DOHH2 (cell line): ENCODE results near the gene THBS2.

Experiments used
- H3F3A ChIP-seq: fragments of 200-600 bp; sonication (generic), shearing (Covaris generic); 2 replicates; pipeline ENCODE4 v1.6.0; 2016; ENCODE audit warnings: antibody characterized with exemption, mild to moderate bottlenecking; ENCODE audit not compliant: control insufficient read depth, insufficient read depth
- H3K27ac ChIP-seq: fragments of 200-600 bp; sonication (generic); 2 replicates; pipeline ENCODE4 v1.5.1; 2014; ENCODE audit warnings: low read depth, mild to moderate bottlenecking, low read length, moderate library complexity
- H3K27me3 ChIP-seq: fragments of 200-600 bp; sonication (generic); 2 replicates; pipeline ENCODE4 v1.6.1; 2014; ENCODE audit warnings: mild to moderate bottlenecking, low read length, mixed read lengths; ENCODE audit not compliant: control insufficient read depth
- H3K36me3 ChIP-seq: fragments of 200-600 bp; sonication (generic); 2 replicates; pipeline ENCODE4 v1.6.1; 2014; ENCODE audit warnings: mild to moderate bottlenecking, low read length, moderate library complexity, mixed read lengths; ENCODE audit not compliant: control insufficient read depth
- H3K4me1 ChIP-seq: fragments of 200-600 bp; sonication (generic); 2 replicates; pipeline ENCODE4 v1.6.1; 2014; ENCODE audit warnings: mild to moderate bottlenecking, low read length, mixed read lengths; ENCODE audit not compliant: control insufficient read depth
- H3K4me2 ChIP-seq: fragments of 200-600 bp; sonication (generic); 2 replicates; pipeline ENCODE4 v1.6.0; 2014; ENCODE audit warnings: mild to moderate bottlenecking, low read length, moderate library complexity
- H3K4me3 ChIP-seq: fragments of 200-600 bp; sonication (generic); 2 replicates; pipeline ENCODE4 v1.5.1; 2014; ENCODE audit warnings: mild to moderate bottlenecking, low read length, mixed read lengths
- H3K79me2 ChIP-seq: fragments of 200-600 bp; sonication (generic); 2 replicates; pipeline ENCODE4 v1.6.1; 2014; ENCODE audit warnings: mild to moderate bottlenecking, low read length, mixed read lengths; ENCODE audit not compliant: control insufficient read depth
- H3K9me2 ChIP-seq: fragments of 200-600 bp; sonication (generic); replicated peaks from 2 replicates; pipeline ENCODE4 v1.6.1; 2014; ENCODE audit warnings: mild to moderate bottlenecking, low read length, mixed read lengths; ENCODE audit not compliant: control insufficient read depth
- H3K9me3 ChIP-seq: fragments of 200-600 bp; sonication (generic); 2 replicates; pipeline ENCODE4 v1.6.1; 2014; ENCODE audit warnings: antibody characterized with exemption, low read length, mixed read lengths; ENCODE audit not compliant: control insufficient read depth, insufficient read depth
- H4K20me1 ChIP-seq: fragments of 200-600 bp; sonication (generic); 2 replicates; pipeline ENCODE4 v1.6.0; 2014; ENCODE audit warnings: low read depth, mild to moderate bottlenecking, antibody characterized with exemption, low read length, moderate library complexity; ENCODE audit not compliant: control insufficient read depth, insufficient read depth
- CTCF ChIP-seq: fragments of 200-600 bp; sonication (generic); IDR thresholded peaks from one replicate; pipeline ENCODE4 v1.5.1; 2014; ENCODE audit warnings: antibody characterized with exemption, mild to moderate bottlenecking, low read depth, low read length; ENCODE audit not compliant: poor library complexity, severe bottlenecking
- EZH2phosphoT487 ChIP-seq: fragments of 200-600 bp; sonication (generic); IDR thresholded peaks from 2 replicates; pipeline ENCODE4 v1.6.1; 2017; ENCODE audit warnings: borderline replicate concordance, mild to moderate bottlenecking, antibody characterized with exemption, low read length, moderate library complexity, mixed read lengths

THBS2 gene

GRCh38 chr6:169233832-169234231 lies 19.8 kb downstream of the THBS2 start:
- H3F3A ChIP-seq = no peaks in the 10 kb centered on the region
- H3K27ac ChIP-seq = no peak overlapping the region
- no peaks in the 10 kb centered on the region for H3K36me3 ChIP-seq
- TF ChIP-seq CTCF (no peak), EZH2phosphoT487 (no peak)
- H4K20me1 ChIP-seq = no peaks in the 10 kb centered on the region
- H3K27me3 ChIP-seq = no peaks in the 10 kb centered on the region
- H3K9me3 ChIP-seq = peaks cover 42% of the 10 kb centered on the region
- no peak overlapping the region for H3K4me2 ChIP-seq
- no peaks in the 10 kb centered on the region for H3K9me2 ChIP-seq
- no peak overlapping the region for H3K4me3 ChIP-seq
- no peaks in the 10 kb centered on the region for H3K79me2 ChIP-seq
- H3K4me1 ChIP-seq = no peaks in the 10 kb centered on the region

DNA sequence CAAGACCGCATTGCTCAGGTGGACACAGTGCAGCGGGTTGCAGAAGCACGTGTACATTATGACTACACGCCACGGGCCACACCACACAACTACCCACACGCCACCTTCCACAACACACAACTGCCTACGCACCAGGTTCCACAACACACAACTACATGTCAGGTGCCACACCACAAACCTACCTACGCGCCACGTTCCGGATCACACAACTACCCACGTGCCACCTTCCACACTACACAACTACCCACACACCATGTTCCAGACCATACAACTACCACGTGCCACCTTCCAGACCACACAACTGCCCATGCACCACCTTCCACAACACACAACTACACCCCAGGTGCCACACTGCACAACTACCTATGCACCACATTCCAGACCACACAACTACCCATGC lies 20.5 kb downstream of the THBS2 start:
- H3K9me3 ChIP-seq = peaks cover 42% of the 10 kb centered on the region
- no peaks in the 10 kb centered on the region for H3F3A ChIP-seq
- H4K20me1 ChIP-seq = no peaks in the 10 kb centered on the region
- H3K79me2 ChIP-seq = no peaks in the 10 kb centered on the region
- no peaks in the 10 kb centered on the region for H3K9me2 ChIP-seq
- no peak overlapping the region for H3K4me3 ChIP-seq
- H3K4me1 ChIP-seq = no peaks in the 10 kb centered on the region
- TF ChIP-seq EZH2phosphoT487 = no peak
- TF ChIP-seq CTCF = no peak
- H3K27ac ChIP-seq = no peak overlapping the region
- no peaks in the 10 kb centered on the region for H3K27me3 ChIP-seq
- no peak overlapping the region for H3K4me2 ChIP-seq
- H3K36me3 ChIP-seq = no peaks in the 10 kb centered on the region

DNA sequence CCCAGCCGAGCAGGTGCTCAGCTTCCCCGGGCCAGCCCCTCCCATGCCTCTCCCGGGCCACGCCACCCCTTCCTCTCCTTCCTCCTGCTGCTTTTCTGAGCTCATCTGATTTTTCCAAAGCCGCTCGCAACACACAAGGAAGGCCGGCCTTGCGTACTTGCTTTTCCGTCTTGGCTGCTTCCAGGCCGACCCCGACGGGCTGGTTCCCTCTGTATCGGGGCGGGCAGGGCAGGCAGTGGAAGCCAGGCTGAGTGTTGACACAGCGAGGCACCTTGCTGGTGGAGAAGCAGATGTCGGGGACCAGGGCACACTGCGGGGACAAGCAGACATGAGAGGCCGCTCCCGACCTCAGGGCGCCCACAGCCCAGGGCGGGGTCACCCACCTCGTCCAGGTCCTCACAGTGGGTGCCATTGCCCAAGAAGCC lies 21.1 kb downstream of the THBS2 start:
- Histone ChIP-seq H3K4me2 (no peak overlapping the region), H3K4me3 (no peak overlapping the region), H3K36me3 (no peaks in the 10 kb centered on the region), H3K9me2 (no peaks in the 10 kb centered on the region), H4K20me1 (no peaks in the 10 kb centered on the region), H3K79me2 (no peaks in the 10 kb centered on the region), H3K27me3 (no peaks in the 10 kb centered on the region), H3K9me3 (peaks cover 42% of the 10 kb centered on the region), H3K27ac (no peak overlapping the region), H3F3A (no peaks in the 10 kb centered on the region), H3K4me1 (no peaks in the 10 kb centered on the region)
- TF ChIP-seq CTCF (no peak), EZH2phosphoT487 (no peak)
